Astrocyte of the spinal cord (primary cell): Measurements from ENCODE around the gene NPSR1.

Source experiments
- DNase-seq: peaks from one replicate; pipeline ENCODE4 v3.0.0; 2011; ENCODE audit warnings: low read depth, low spot score
- H3K4me3 ChIP-seq: 2 replicates; pipeline ENCODE4 v1.5.1; 2011; ENCODE audit warnings: low read depth, mild to moderate bottlenecking, low read length, moderate library complexity
- in situ Hi-C: cut with HindIII; loops from 2 replicates; pipeline ENCODE4 v1.10.0; 2017; ENCODE audit warnings: low sequenced_read_pairs
- TF ChIP-seq, protein P1 (sequence below): IDR thresholded peaks from 2 replicates; pipeline ENCODE4 v1.5.1; 2012; ENCODE audit warnings: low read depth, mild to moderate bottlenecking, low read length, inconsistent platforms

Gene NPSR1

DNA sequence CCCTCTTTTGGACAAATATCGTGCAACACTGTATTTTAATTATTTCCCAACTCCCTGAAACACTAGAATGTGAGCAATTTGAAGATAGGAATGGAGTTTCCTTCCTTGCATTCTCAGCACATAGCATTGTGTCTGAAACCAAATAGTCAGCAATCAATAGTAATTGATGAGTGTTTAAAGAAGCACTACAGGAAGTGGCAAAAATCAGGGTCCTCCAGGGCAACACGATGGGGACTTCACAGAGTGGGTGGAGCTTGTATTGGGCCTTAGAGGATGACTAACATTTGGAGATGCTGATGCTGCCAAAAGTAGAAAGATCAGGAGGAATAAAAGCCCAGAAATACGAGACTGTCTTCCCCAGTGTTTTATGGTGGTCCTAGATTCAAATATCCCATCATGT is 94.9 kb downstream of the NPSR1 start:
- TF ChIP-seq, protein P1, sequence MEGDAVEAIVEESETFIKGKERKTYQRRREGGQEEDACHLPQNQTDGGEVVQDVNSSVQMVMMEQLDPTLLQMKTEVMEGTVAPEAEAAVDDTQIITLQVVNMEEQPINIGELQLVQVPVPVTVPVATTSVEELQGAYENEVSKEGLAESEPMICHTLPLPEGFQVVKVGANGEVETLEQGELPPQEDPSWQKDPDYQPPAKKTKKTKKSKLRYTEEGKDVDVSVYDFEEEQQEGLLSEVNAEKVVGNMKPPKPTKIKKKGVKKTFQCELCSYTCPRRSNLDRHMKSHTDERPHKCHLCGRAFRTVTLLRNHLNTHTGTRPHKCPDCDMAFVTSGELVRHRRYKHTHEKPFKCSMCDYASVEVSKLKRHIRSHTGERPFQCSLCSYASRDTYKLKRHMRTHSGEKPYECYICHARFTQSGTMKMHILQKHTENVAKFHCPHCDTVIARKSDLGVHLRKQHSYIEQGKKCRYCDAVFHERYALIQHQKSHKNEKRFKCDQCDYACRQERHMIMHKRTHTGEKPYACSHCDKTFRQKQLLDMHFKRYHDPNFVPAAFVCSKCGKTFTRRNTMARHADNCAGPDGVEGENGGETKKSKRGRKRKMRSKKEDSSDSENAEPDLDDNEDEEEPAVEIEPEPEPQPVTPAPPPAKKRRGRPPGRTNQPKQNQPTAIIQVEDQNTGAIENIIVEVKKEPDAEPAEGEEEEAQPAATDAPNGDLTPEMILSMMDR, result no peak
- in situ Hi-C loops, result no loop called here
- H3K4me3 ChIP-seq, result no peak overlapping the region
- no peak for DNase-seq

DNA sequence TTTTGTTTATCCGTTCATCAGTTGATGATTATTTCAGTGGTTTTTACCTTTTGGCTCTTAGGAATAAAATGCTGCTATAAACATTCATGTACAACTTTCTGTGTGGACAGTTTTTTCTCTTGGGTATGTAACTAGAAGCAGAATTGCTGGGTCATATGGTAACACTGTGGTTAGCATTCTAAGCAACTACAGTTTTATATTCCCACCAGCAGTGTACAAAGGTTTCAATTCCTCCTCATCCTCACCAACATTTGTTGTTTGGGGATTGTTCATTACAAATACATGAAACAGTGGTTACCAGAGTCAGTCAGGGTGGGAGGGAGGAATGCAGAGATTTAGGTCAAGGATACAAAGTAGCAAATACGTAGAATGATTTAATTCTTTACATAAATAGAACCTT is 97.0 kb downstream of the NPSR1 start:
- in situ Hi-C loops, result no loop called here
- TF ChIP-seq, protein P1, result no peak
- no peak overlapping the region for H3K4me3 ChIP-seq
- no peak for DNase-seq

DNA sequence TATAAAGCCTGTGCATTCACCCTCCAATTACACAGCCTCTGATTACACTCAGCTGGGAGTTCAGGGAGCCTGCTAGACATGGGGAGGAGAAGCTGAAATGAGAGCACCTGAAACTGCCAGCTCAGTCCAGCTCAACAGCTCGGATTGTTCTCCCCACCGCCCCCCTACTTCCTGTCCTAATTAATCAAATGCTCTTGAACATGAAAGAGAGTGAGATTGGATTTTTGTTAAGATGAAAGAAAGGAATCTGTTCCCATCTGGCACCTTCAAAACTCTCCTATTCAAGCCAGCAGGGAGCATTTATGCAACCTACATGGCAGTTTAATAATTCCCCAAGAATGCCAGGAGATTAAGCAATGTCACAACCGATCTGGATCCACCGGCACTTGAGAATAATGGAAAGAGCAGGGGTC is 98.0 kb downstream of the NPSR1 start:
- no peak for DNase-seq
- TF ChIP-seq, protein P1, result no peak
- H3K4me3 ChIP-seq, result no peak overlapping the region
- in situ Hi-C loops, result no loop called here

DNA sequence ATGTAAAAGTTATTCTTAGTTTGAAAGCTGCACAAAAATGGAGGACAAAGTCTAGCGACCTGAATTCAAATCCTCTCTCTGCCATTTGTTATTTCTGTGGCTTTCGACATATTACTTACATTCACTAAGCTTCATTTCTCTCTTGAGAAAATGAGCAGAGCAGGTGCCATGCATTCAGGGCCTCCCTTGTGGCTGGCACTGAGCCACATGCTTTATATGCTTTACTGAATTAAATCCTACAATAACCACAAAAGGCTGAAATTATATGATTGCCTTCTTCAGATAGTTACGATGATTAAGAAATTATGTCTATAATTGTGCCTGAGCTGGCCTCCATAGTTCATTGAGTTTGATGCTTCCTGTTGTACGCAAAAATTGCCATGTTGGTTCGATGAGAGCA is 98.7 kb downstream of the NPSR1 start:
- in situ Hi-C loops, result no loop called here
- TF ChIP-seq, protein P1, result no peak
- no peak overlapping the region for H3K4me3 ChIP-seq
- no peak for DNase-seq

DNA sequence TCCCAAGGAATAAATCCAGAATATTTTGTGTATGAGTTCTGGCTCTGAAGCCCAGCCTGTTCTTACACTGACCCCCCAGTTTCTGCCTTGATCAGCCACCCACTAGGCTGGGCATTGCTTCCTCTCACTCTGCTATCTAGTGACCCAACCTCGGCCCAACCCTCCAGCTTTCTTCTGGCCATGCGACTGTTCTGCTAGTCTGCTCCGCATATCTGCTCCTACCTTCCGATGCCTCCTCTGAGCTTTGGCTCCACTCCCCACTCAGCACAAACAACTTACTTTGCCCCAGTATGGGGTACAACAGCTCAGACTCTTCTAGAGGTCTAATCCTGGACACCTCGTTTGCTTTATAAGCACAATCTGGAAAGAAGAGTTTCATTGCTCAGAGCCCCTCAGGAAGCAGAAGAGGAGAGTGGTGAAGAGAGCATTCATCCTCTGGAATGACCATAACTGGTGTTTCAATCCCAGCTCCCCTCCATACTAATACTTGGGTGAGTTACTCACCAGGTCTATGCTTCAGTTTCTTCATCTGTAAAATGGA is 99.6 kb downstream of the NPSR1 start:
- in situ Hi-C loops, result no loop called here
- DNase-seq, result no peak
- no peak overlapping the region for H3K4me3 ChIP-seq
- TF ChIP-seq, protein P1, result no peak

DNA sequence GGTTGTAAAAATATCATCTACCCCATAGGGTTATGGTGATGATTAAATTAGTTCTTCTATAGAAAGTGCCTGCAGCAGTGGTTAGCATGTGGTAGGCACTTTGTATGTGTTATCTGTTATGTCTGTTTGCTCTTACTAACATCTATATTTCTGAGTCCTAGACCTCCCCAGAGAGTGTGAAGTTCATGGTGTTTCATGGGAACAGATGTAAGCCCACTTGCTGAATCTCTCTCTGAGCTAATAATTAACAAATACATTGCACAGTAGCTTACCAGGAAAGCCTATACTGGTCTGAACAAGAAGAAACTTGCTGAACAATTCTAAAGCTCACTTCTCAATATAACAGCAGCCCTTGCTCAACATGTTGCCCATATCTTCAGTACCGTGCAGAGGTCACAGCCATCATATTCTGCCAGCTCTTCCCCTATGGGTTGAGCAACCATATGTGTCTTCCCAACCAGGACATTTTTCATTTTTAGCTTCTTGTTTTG is 100.1 kb downstream of the NPSR1 start:
- H3K4me3 ChIP-seq, result no peak overlapping the region
- in situ Hi-C loops, result no loop called here
- DNase-seq, result no peak
- TF ChIP-seq, protein P1, result no peak
